Keratinocyte (primary cell): ENCODE data around the gene IFIH1. TPM values are rescaled to one million over a fixed set of nuclear protein-coding genes. Genes with fewer than 3 reads are reported as not detected.
A peak's percentile ranks its signal among the peaks of the same experiment; 100 is the strongest.

Source experiments
- DNase-seq: peaks from one replicate; pipeline ENCODE4 v3.0.0-alpha.2; 2011; ENCODE audit warnings: low read depth, missing footprints, low spot score
- FAIRE-seq: peaks from 2 replicates; lab custom pipeline; 2011; peaks lifted over from hg19 to GRCh38; lab: Jason Lieb, UNC
- H2AFZ ChIP-seq: 2 replicates; pipeline ENCODE4 v1.6.0; 2012; ENCODE audit warnings: low read length, control low read depth, inconsistent platforms; ENCODE audit not compliant: control insufficient read depth
- H3K27ac ChIP-seq: 2 replicates; pipeline ENCODE4 v1.5.1; 2011; ENCODE audit warnings: low read length; ENCODE audit not compliant: control insufficient read depth, insufficient read depth
- H3K27me3 ChIP-seq: 3 replicates; pipeline ENCODE4 v1.6.0; 2011; ENCODE audit warnings: low read length; ENCODE audit not compliant: control insufficient read depth, insufficient read depth; ENCODE audit errors: extremely low read depth
- H3K36me3 ChIP-seq, 2 experiments: 2 replicates in 1 of 2; 3 replicates in 1 of 2; pipeline ENCODE4 v1.5.1; 2011; ENCODE audit warnings: low read length in 2 of 2, mild to moderate bottlenecking in 1 of 2; ENCODE audit not compliant: control insufficient read depth in 2 of 2, insufficient read depth in 2 of 2; ENCODE audit errors: extremely low read depth in 1 of 2
- H3K4me1 ChIP-seq: 3 replicates; pipeline ENCODE4 v1.5.1; 2011; ENCODE audit warnings: low read length; ENCODE audit not compliant: control insufficient read depth, insufficient read depth; ENCODE audit errors: extremely low read depth
- H3K4me2 ChIP-seq: 3 replicates; pipeline ENCODE4 v1.6.0; 2011; ENCODE audit warnings: low read depth, low read length; ENCODE audit not compliant: control insufficient read depth, insufficient read depth; ENCODE audit errors: extremely low read depth
- H3K4me3 ChIP-seq, 3 experiments: fragments of 200-600 bp in 1 of 3; sonication (generic) in 1 of 3; 2 replicates in 2 of 3; 3 replicates in 1 of 3; pipeline ENCODE4 v1.5.1; 2011 to 2016; ENCODE audit warnings: low read length in 3 of 3, mild to moderate bottlenecking in 3 of 3, control low read depth in 2 of 3, inconsistent platforms in 1 of 3, low read depth in 1 of 3, mixed read lengths in 1 of 3, mixed run types in 1 of 3, moderate library complexity in 1 of 3; ENCODE audit not compliant: control insufficient read depth in 2 of 3, insufficient read depth in 2 of 3; ENCODE audit errors: extremely low read depth in 1 of 3
- H3K79me2 ChIP-seq: 2 replicates; pipeline ENCODE4 v1.6.0; 2012; ENCODE audit warnings: low read length; ENCODE audit not compliant: control insufficient read depth, insufficient read depth
- H3K9ac ChIP-seq: 3 replicates; pipeline ENCODE4 v1.6.0; 2011; ENCODE audit warnings: low read length; ENCODE audit not compliant: control insufficient read depth, insufficient read depth; ENCODE audit errors: extremely low read depth
- H3K9me1 ChIP-seq: 3 replicates; pipeline ENCODE4 v1.6.0; 2011; ENCODE audit warnings: low read length; ENCODE audit not compliant: control insufficient read depth, insufficient read depth; ENCODE audit errors: extremely low read depth
- H3K9me3 ChIP-seq: 2 replicates; pipeline ENCODE4 v1.5.1; 2012; ENCODE audit warnings: low read depth, low read length; ENCODE audit not compliant: control insufficient read depth
- H4K20me1 ChIP-seq: 3 replicates; pipeline ENCODE4 v1.6.0; 2011; ENCODE audit warnings: low read length; ENCODE audit not compliant: control insufficient read depth, insufficient read depth; ENCODE audit errors: extremely low read depth
- CTCF ChIP-seq, 3 experiments: IDR thresholded peaks in 1 of 3; conservative IDR thresholded peaks in 1 of 3; optimal IDR thresholded peaks in 1 of 3; 2 replicates in 2 of 3; 3 replicates in 1 of 3; pipeline versions ENCODE3 to v1.5.1; 2011; ENCODE audit warnings: low read length in 3 of 3, mild to moderate bottlenecking in 3 of 3, moderate library complexity in 2 of 3, control low read depth in 1 of 3, inconsistent platforms in 1 of 3; ENCODE audit not compliant: insufficient read depth in 2 of 3; ENCODE audit errors: extremely low read depth in 1 of 3
- EZH2 ChIP-seq: IDR thresholded peaks from one replicate; pipeline ENCODE4 v1.6.1; 2012; ENCODE audit warnings: inconsistent platforms, mild to moderate bottlenecking, low read length, moderate library complexity
- dilution Hi-C: fragments of 300-500 bp; cut with MboI; formaldehyde crosslinking; loops from one replicate; pipeline ENCODE4 v1.7.0; 2020; ENCODE audit warnings: low sequenced_read_pairs; ENCODE audit not compliant: extremely low pct_ligation_motif_present
- polyA plus RNA-seq, 5 experiments: library from polyadenylated mRNA; depleted of rRNA in 3 of 5; stranded (reverse) in 3 of 5; stranded (forward) in 1 of 5; unstranded in 1 of 5; fragments of >200 nt; gene quantifications; 1 replicate in 1 of 5; 2 replicates in 3 of 5; 3 replicates in 1 of 5; pipeline versions ENCODE4 v1.2.1 to v1.2.3, GENCODE V29; 2011 to 2012; ENCODE audit warnings: missing spikeins in 2 of 5, low read depth in 1 of 5, low replicate concordance in 1 of 5

Gene IFIH1
- polyA plus RNA-seq, 1 donor (not counting 4 experiments of a cell fraction or from before 2014, with no cell fraction given): 18.5 TPM

- no peak overlapping the region for H2AFZ ChIP-seq
- peaks cover 0 to 7% of the 10 kb centered on the region in 2 experiments for H3K36me3 ChIP-seq
- DNase-seq (no peak), FAIRE-seq (no peak)
- no peaks in the 10 kb centered on the region for H3K79me2 ChIP-seq
- TF ChIP-seq CTCF (optimal IDR thresholded peaks at IDR 0.05 in 1 of 3, IDR thresholded peaks at IDR 0.05 in 1 of 3, conservative IDR thresholded peaks at IDR 0.05 in 1 of 3; ENCODE audit: extremely low read depth in 1 of 3, insufficient read depth in 2 of 3, low read length in 3 of 3) (no peak), EZH2 (no peak)
- dilution Hi-C loops: no loop called here
- H3K9me1 ChIP-seq: no peaks in the 10 kb centered on the region
- H3K27me3 ChIP-seq: no peaks in the 10 kb centered on the region
- H3K27ac ChIP-seq: no peak overlapping the region
- no peak overlapping the region for H3K4me2 ChIP-seq
- H3K9ac ChIP-seq: no peak overlapping the region
- no peaks in the 10 kb centered on the region for H3K4me1 ChIP-seq
- H4K20me1 ChIP-seq: no peaks in the 10 kb centered on the region
- H3K4me3 ChIP-seq: no peak overlapping the region
- H3K9me3 ChIP-seq: no peaks in the 10 kb centered on the region
Observed at GRCh38 chr2:162219426-162219825, 99.1 kb downstream of the IFIH1 start.

- Histone ChIP-seq H3K27ac (no peak overlapping the region), H3K27me3 (no peaks in the 10 kb centered on the region), H2AFZ (no peak overlapping the region), H3K4me2 (no peak overlapping the region), H3K9ac (no peak overlapping the region), H3K9me1 (no peaks in the 10 kb centered on the region), H4K20me1 (no peaks in the 10 kb centered on the region), H3K4me1 (no peaks in the 10 kb centered on the region), H3K36me3 (peaks cover 0 to 7% of the 10 kb centered on the region in 2 experiments), H3K79me2 (no peaks in the 10 kb centered on the region), H3K9me3 (no peaks in the 10 kb centered on the region), H3K4me3 (no peak overlapping the region)
- no peak for DNase-seq
- FAIRE-seq: peak; percentile 44
- dilution Hi-C loops: no loop called here
- TF ChIP-seq EZH2 (no peak), CTCF (optimal IDR thresholded peaks at IDR 0.05 in 1 of 3, IDR thresholded peaks at IDR 0.05 in 1 of 3, conservative IDR thresholded peaks at IDR 0.05 in 1 of 3; ENCODE audit: extremely low read depth in 1 of 3, insufficient read depth in 2 of 3, low read length in 3 of 3) (no peak)
Observed at GRCh38 chr2:162217598-162217997, 100.9 kb downstream of the IFIH1 start.

Other genes with a start within 250 kb of the IFIH1 start
- 1.1 to 4.1 TPM (median 1.3 TPM) in 3 replicates for gene DPP4, start 244.5 kb downstream of the IFIH1 start, polyA plus RNA-seq
- gene GCG, start 166.4 kb downstream of the IFIH1 start, polyA plus RNA-seq: not detected in 3 replicates
- 8.5 to 20.9 TPM (median 12.8 TPM) in 3 replicates for gene FAP, start 75.2 kb downstream of the IFIH1 start, polyA plus RNA-seq
- gene GCA, start 25.4 kb upstream of the IFIH1 start, polyA plus RNA-seq: 5.6 to 10.0 TPM (median 6.9 TPM) in 3 replicates